HEK293 (cell line): Measurements from ENCODE around the gene FSCN2.

Experiments used
- KLF17 ChIP-seq: fragments of 450-650 bp; formaldehyde crosslinking; IDR thresholded peaks from 2 replicates; pipeline ENCODE4 v1.5.1; 2016; ENCODE audit warnings: missing biosample characterization, missing genetic modification characterization
- KLF7 ChIP-seq: fragments of 450-650 bp; formaldehyde crosslinking; IDR thresholded peaks from 2 replicates; pipeline ENCODE4 v1.5.1; 2016; ENCODE audit warnings: missing biosample characterization, missing genetic modification characterization, borderline replicate concordance
- MEIS1 ChIP-seq: sonication (generic); formaldehyde crosslinking; IDR thresholded peaks from 2 replicates; pipeline ENCODE4 v1.8.1; 2022; ENCODE audit warnings: missing genetic modification reagents, mild to moderate bottlenecking, borderline replicate concordance
- PRDM2 ChIP-seq: fragments of 450-650 bp; formaldehyde crosslinking; IDR thresholded peaks from 2 replicates; pipeline ENCODE4 v1.5.1; 2016; ENCODE audit warnings: missing biosample characterization, missing genetic modification characterization, borderline replicate concordance
- SCRT1 ChIP-seq: fragments of 450-650 bp; formaldehyde crosslinking; IDR thresholded peaks from 2 replicates; pipeline ENCODE4 v1.5.1; 2016; ENCODE audit warnings: missing biosample characterization, missing genetic modification characterization, borderline replicate concordance
- SP2 ChIP-seq: fragments of 450-650 bp; formaldehyde crosslinking; IDR thresholded peaks from 2 replicates; pipeline ENCODE4 v1.5.1; 2016; ENCODE audit warnings: missing biosample characterization, missing genetic modification characterization
- ZBTB21 ChIP-seq: fragments of 450-650 bp; formaldehyde crosslinking; IDR thresholded peaks from 2 replicates; pipeline ENCODE4 v1.5.1; 2017; ENCODE audit warnings: missing biosample characterization, missing genetic modification characterization
- ZBTB26 ChIP-seq: fragments of 450-650 bp; formaldehyde crosslinking; optimal IDR thresholded peaks from 2 replicates; pipeline ENCODE3; 2016; ENCODE audit warnings: missing biosample characterization, mild to moderate bottlenecking, missing genetic modification characterization
- ZBTB44 ChIP-seq: fragments of 450-650 bp; IDR thresholded peaks from 2 replicates; pipeline ENCODE4 v1.5.1; 2018; ENCODE audit warnings: missing biosample characterization, mild to moderate bottlenecking, missing genetic modification characterization
- ZFP69B ChIP-seq: fragments of 450-650 bp; formaldehyde crosslinking; IDR thresholded peaks from 2 replicates; pipeline ENCODE4 v1.5.1; 2016; ENCODE audit warnings: missing biosample characterization, missing genetic modification characterization
- ZNF214 ChIP-seq: fragments of 450-650 bp; formaldehyde crosslinking; IDR thresholded peaks from 2 replicates; pipeline ENCODE4 v1.5.1; 2017; ENCODE audit warnings: missing biosample characterization, mild to moderate bottlenecking, missing genetic modification characterization, borderline replicate concordance
- ZNF394 ChIP-seq: fragments of 450-650 bp; formaldehyde crosslinking; IDR thresholded peaks from 2 replicates; pipeline ENCODE4 v1.5.1; 2016; ENCODE audit warnings: missing biosample characterization, missing genetic modification characterization, mild to moderate bottlenecking, moderate library complexity, borderline replicate concordance
- ZNF48 ChIP-seq: fragments of 450-650 bp; formaldehyde crosslinking; IDR thresholded peaks from 2 replicates; pipeline ENCODE4 v1.5.1; 2016; ENCODE audit warnings: missing biosample characterization, missing genetic modification characterization
- ZNF768 ChIP-seq: fragments of 450-650 bp; formaldehyde crosslinking; IDR thresholded peaks from 2 replicates; pipeline ENCODE4 v1.5.1; 2018; ENCODE audit warnings: missing biosample characterization, mild to moderate bottlenecking, missing genetic modification characterization
- ZNF776 ChIP-seq: fragments of 450-650 bp; formaldehyde crosslinking; IDR thresholded peaks from 2 replicates; pipeline ENCODE4 v1.5.0; 2017; ENCODE audit warnings: missing biosample characterization, missing genetic modification characterization, borderline replicate concordance
- ZNF843 ChIP-seq: fragments of 450-650 bp; formaldehyde crosslinking; IDR thresholded peaks from 2 replicates; pipeline ENCODE4 v1.5.1; 2016; ENCODE audit warnings: missing biosample characterization, missing genetic modification characterization
- ZSCAN4 ChIP-seq: fragments of 450-650 bp; formaldehyde crosslinking; IDR thresholded peaks from 2 replicates; pipeline ENCODE4 v1.5.1; 2017; ENCODE audit warnings: missing biosample characterization, missing genetic modification characterization
- TF ChIP-seq, protein P1 (sequence below): fragments of 450-650 bp; formaldehyde crosslinking; IDR thresholded peaks from 2 replicates; pipeline ENCODE4 v1.5.0; 2017; ENCODE audit warnings: missing biosample characterization, missing genetic modification characterization, borderline replicate concordance
- TF ChIP-seq, protein P2 (sequence below): fragments of 450-650 bp; formaldehyde crosslinking; IDR thresholded peaks from 2 replicates; pipeline ENCODE4 v1.5.1; 2016; ENCODE audit warnings: missing biosample characterization, missing genetic modification characterization
- TF ChIP-seq, protein P3 (sequence below): fragments of 450-650 bp; formaldehyde crosslinking; IDR thresholded peaks from 2 replicates; pipeline ENCODE4 v1.5.1; 2016; ENCODE audit warnings: missing biosample characterization, missing genetic modification characterization, low read depth

The FSCN2 gene

DNA sequence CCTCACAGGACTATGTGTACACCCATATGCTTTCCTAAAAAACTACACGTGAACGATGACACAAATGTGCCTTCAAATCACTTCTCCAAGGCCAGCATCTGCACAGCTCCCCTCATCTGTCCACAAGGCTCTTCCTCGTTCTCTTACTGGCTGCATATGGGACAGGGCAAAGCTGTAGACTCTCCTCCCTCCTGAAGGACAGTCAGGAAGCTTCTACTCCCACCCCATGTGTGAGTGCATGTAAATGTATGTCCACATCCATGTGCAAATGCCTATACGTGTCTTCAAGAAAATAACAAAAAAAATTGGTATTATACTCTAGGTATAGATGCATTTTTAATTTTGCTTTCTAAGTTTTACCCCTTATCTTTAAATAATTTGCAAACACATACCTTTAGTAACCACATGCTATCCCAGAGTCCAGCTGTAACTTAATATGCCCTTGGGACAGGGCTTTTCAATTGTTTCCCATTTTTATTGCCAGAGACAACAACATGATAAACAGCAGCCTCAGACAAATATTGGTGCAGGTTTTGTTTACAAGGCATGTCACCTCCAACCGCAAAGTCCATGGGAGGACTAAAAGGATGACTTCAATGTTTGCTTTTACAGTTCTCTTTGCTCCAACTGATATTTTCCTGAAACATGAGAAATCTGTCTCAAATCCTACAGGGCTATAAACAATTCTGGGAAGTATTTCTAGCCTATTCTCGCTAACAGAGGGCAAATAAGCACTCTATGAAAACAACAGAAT, 55.6 kb downstream of the FSCN2 start (continued):
- peak; percentile 95 for TF ChIP-seq ZBTB44 (tag by site-specific recombination)
- TF ChIP-seq ZNF394 (tag by site-specific recombination), result peak; percentile 76
- peak; percentile 71 for TF ChIP-seq KLF17
- no peak for TF ChIP-seq ZNF768
- TF ChIP-seq, protein P1, sequence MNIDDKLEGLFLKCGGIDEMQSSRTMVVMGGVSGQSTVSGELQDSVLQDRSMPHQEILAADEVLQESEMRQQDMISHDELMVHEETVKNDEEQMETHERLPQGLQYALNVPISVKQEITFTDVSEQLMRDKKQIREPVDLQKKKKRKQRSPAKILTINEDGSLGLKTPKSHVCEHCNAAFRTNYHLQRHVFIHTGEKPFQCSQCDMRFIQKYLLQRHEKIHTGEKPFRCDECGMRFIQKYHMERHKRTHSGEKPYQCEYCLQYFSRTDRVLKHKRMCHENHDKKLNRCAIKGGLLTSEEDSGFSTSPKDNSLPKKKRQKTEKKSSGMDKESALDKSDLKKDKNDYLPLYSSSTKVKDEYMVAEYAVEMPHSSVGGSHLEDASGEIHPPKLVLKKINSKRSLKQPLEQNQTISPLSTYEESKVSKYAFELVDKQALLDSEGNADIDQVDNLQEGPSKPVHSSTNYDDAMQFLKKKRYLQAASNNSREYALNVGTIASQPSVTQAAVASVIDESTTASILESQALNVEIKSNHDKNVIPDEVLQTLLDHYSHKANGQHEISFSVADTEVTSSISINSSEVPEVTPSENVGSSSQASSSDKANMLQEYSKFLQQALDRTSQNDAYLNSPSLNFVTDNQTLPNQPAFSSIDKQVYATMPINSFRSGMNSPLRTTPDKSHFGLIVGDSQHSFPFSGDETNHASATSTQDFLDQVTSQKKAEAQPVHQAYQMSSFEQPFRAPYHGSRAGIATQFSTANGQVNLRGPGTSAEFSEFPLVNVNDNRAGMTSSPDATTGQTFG (tag by site-specific recombination), result no peak
- TF ChIP-seq ZBTB26 (tag by site-specific recombination), result no peak
- no peak for TF ChIP-seq MEIS1 (CRISPR knock-in tag)
- TF ChIP-seq SCRT1, result peak; percentile 69; the same call in 1 of the 2 replicates
- TF ChIP-seq ZBTB21, result peak; percentile 78
- TF ChIP-seq KLF7 (tag by site-specific recombination), result peak; percentile 86; the same call in 1 of the 2 replicates
- TF ChIP-seq PRDM2 (tag by site-specific recombination), result no peak
- TF ChIP-seq, protein P2, sequence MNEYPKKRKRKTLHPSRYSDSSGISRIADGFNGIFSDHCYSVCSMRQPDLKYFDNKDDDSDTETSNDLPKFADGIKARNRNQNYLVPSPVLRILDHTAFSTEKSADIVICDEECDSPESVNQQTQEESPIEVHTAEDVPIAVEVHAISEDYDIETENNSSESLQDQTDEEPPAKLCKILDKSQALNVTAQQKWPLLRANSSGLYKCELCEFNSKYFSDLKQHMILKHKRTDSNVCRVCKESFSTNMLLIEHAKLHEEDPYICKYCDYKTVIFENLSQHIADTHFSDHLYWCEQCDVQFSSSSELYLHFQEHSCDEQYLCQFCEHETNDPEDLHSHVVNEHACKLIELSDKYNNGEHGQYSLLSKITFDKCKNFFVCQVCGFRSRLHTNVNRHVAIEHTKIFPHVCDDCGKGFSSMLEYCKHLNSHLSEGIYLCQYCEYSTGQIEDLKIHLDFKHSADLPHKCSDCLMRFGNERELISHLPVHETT (tag by site-specific recombination), result peak; percentile 96
- no peak for TF ChIP-seq ZNF776 (tag by site-specific recombination)
- TF ChIP-seq ZNF214 (tag by site-specific recombination), result no peak
- peak; percentile 98 for TF ChIP-seq ZNF843
- TF ChIP-seq ZSCAN4, result peak; percentile 39
- TF ChIP-seq ZFP69B (tag by site-specific recombination), result peak; percentile 69; the same call in 1 of the 2 replicates
- no peak for TF ChIP-seq ZNF48 (tag by site-specific recombination)
- TF ChIP-seq, protein P3, sequence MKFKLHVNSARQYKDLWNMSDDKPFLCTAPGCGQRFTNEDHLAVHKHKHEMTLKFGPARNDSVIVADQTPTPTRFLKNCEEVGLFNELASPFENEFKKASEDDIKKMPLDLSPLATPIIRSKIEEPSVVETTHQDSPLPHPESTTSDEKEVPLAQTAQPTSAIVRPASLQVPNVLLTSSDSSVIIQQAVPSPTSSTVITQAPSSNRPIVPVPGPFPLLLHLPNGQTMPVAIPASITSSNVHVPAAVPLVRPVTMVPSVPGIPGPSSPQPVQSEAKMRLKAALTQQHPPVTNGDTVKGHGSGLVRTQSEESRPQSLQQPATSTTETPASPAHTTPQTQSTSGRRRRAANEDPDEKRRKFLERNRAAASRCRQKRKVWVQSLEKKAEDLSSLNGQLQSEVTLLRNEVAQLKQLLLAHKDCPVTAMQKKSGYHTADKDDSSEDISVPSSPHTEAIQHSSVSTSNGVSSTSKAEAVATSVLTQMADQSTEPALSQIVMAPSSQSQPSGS (tag by site-specific recombination), result peak; percentile 79
- no peak; the same call in 1 of the 2 replicates for TF ChIP-seq SP2 (tag by site-specific recombination)
